ENCODE results near the gene SMC1B. TPM values are rescaled to one million over a fixed set of nuclear protein-coding genes. Genes with fewer than 3 reads are reported as not detected.

SMC1B gene
- total RNA-seq, 1 donor from 2014 or later: not detected

GRCh38 chr22:45341498-45341897 lies 71.9 kb downstream of the SMC1B start:
- Mint-ChIP-seq H3K27me3 (no peaks in the 10 kb centered on the region), H3K36me3 (ENCODE audit: insufficient read depth) (peaks cover 15% of the 10 kb centered on the region), H3K27ac (no peak overlapping the region), H3K4me3 (ENCODE audit: low read depth) (no peak overlapping the region), H3K4me1 (ENCODE audit: low read depth) (peaks cover 10% of the 10 kb centered on the region), H3K9me3 (ENCODE audit: low read depth) (no peaks in the 10 kb centered on the region)
- no peak for TF ChIP-seq CTCF (IDR thresholded peaks at IDR 0.05; ENCODE audit: unreplicated experiment)
- DNase-seq (ENCODE audit: low spot score, unreplicated experiment): no peak

GRCh38 chr22:45340323-45340722 lies 73.1 kb downstream of the SMC1B start:
- no peaks in the 10 kb centered on the region for H3K27me3 Mint-ChIP-seq
- peaks cover 17% of the 10 kb centered on the region for H3K36me3 Mint-ChIP-seq (ENCODE audit: insufficient read depth)
- H3K9me3 Mint-ChIP-seq (ENCODE audit: low read depth): no peaks in the 10 kb centered on the region
- DNase-seq (ENCODE audit: low spot score, unreplicated experiment): no peak
- no peak overlapping the region for H3K27ac Mint-ChIP-seq
- no peak for TF ChIP-seq CTCF (IDR thresholded peaks at IDR 0.05; ENCODE audit: unreplicated experiment)
- peaks cover 15% of the 10 kb centered on the region for H3K4me1 Mint-ChIP-seq (ENCODE audit: low read depth)
- H3K4me3 Mint-ChIP-seq (ENCODE audit: low read depth): no peak overlapping the region

DNA sequence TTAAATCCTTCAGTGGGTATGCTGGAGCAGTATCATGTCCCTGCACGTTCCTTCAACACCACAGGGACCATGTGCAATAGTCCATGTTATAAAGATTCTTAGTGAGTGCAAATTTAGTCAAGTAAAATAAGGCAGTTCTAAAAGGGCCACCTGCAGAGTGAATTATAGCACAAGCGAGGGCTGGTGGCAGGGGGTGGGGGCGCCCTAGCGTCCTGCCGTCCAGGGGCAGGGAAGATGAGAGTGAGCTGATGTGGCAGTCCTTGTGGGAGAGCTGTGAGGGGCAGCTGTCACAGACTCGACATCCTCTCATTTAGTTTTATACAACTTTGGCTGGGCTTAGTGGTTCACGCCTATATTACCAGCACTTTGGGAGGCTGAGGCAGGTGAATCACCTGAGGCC lies 74.6 kb downstream of the SMC1B start:
- Mint-ChIP-seq H3K27ac (no peak overlapping the region), H3K4me3 (ENCODE audit: low read depth) (no peak overlapping the region), H3K4me1 (ENCODE audit: low read depth) (peaks cover 15% of the 10 kb centered on the region), H3K9me3 (ENCODE audit: low read depth) (no peaks in the 10 kb centered on the region), H3K36me3 (ENCODE audit: insufficient read depth) (peaks cover 20% of the 10 kb centered on the region), H3K27me3 (no peaks in the 10 kb centered on the region)
- TF ChIP-seq CTCF (IDR thresholded peaks at IDR 0.05; ENCODE audit: unreplicated experiment): no peak
- no peak for DNase-seq (ENCODE audit: low spot score, unreplicated experiment)

GRCh38 chr22:45337536-45337935 lies 75.9 kb downstream of the SMC1B start:
- no peak for DNase-seq (ENCODE audit: low spot score, unreplicated experiment)
- Mint-ChIP-seq H3K4me1 (ENCODE audit: low read depth) (peaks cover 15% of the 10 kb centered on the region), H3K36me3 (ENCODE audit: insufficient read depth) (peaks cover 20% of the 10 kb centered on the region), H3K4me3 (ENCODE audit: low read depth) (no peak overlapping the region), H3K27me3 (no peaks in the 10 kb centered on the region), H3K27ac (peak overlapping the region; percentile 72), H3K9me3 (ENCODE audit: low read depth) (no peaks in the 10 kb centered on the region)
- no peak for TF ChIP-seq CTCF (IDR thresholded peaks at IDR 0.05; ENCODE audit: unreplicated experiment)

DNA sequence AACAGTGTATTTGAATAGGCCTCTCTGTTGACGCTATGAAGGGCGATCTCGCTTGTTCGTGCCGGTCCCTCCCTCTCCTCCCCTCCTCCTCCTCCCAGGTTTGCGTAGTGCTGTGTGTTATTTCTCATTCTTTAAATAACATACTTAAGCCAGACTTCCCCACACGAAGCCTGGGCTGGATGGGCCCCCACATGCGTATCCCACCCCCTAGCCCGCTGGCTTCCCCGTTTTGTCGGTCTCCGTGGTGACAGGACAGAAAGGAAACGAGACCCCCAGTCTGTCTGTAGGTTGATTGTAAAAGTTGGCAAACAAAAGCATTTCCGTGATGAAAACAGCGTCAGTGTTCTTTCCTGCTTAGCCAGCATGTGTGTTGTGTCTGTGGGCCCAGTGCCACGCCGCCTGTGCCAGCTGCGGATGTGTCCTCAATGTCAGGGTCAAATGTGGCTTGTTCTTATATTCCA lies 76.4 kb downstream of the SMC1B start:
- Mint-ChIP-seq H3K27ac (peak overlapping the region; percentile 72), H3K4me1 (ENCODE audit: low read depth) (peaks cover 15% of the 10 kb centered on the region), H3K27me3 (no peaks in the 10 kb centered on the region), H3K4me3 (ENCODE audit: low read depth) (peak overlapping the region; percentile 59), H3K36me3 (ENCODE audit: insufficient read depth) (peaks cover 20% of the 10 kb centered on the region), H3K9me3 (ENCODE audit: low read depth) (no peaks in the 10 kb centered on the region)
- no peak for DNase-seq (ENCODE audit: low spot score, unreplicated experiment)
- no peak for TF ChIP-seq CTCF (IDR thresholded peaks at IDR 0.05; ENCODE audit: unreplicated experiment)
